ENCODE data around the gene MEIKIN.

The MEIKIN gene

DNA sequence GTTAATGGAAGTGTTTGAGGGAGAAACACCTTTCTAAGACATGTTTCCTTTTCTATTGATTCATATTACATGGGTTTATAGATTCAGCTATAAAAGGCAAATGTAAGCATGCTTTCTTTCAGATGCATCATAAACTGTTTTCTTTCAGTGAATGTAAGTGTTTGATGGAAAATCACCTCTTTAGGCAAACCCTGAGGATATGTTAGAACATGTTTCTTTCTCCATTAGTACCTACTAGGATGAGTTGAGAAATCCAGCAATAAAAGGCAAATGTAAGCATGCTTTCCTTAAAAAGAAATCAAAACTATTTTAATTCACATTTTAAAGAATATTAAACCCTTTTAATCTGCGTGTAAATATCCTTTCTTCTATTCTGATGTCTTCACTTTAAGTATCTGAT is 180.2 kb downstream of the MEIKIN start:
- TF ChIP-seq, protein P1, sequence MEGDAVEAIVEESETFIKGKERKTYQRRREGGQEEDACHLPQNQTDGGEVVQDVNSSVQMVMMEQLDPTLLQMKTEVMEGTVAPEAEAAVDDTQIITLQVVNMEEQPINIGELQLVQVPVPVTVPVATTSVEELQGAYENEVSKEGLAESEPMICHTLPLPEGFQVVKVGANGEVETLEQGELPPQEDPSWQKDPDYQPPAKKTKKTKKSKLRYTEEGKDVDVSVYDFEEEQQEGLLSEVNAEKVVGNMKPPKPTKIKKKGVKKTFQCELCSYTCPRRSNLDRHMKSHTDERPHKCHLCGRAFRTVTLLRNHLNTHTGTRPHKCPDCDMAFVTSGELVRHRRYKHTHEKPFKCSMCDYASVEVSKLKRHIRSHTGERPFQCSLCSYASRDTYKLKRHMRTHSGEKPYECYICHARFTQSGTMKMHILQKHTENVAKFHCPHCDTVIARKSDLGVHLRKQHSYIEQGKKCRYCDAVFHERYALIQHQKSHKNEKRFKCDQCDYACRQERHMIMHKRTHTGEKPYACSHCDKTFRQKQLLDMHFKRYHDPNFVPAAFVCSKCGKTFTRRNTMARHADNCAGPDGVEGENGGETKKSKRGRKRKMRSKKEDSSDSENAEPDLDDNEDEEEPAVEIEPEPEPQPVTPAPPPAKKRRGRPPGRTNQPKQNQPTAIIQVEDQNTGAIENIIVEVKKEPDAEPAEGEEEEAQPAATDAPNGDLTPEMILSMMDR (IDR thresholded peaks at IDR 0.05; ENCODE audit: low read depth, low read length) = no peak
- in situ Hi-C loops (cut with HindIII; ENCODE audit: low sequenced_read_pairs) = no loop called here
- DNase-seq (ENCODE audit: low read depth, low spot score) = no peak
- H3K4me3 ChIP-seq (ENCODE audit: low read depth, low read length) = no peak overlapping the region

DNA sequence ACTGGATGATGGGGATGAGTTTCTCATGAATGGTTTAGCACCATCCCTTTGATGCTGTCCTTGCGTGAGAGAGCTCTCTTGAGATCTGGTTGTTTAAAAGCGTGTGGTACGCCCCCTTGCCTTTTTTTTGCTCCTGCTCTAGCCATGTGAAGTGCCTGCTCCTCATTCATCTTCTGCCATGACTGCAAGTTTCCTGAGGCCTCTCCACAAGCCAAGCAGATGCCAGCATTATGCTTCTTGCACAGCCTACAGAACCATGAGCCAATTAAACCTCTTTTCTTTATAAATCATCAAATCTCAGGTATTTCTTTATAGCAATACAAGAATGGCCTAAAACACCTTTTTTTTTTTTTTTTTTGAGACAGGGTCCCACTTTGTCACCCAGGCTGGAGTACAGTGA is 181.5 kb downstream of the MEIKIN start:
- in situ Hi-C loops (cut with HindIII; ENCODE audit: low sequenced_read_pairs) = no loop called here
- TF ChIP-seq, protein P1 (IDR thresholded peaks at IDR 0.05; ENCODE audit: low read depth, low read length) = no peak
- DNase-seq (ENCODE audit: low read depth, low spot score) = no peak
- no peak overlapping the region for H3K4me3 ChIP-seq (ENCODE audit: low read depth, low read length)

DNA sequence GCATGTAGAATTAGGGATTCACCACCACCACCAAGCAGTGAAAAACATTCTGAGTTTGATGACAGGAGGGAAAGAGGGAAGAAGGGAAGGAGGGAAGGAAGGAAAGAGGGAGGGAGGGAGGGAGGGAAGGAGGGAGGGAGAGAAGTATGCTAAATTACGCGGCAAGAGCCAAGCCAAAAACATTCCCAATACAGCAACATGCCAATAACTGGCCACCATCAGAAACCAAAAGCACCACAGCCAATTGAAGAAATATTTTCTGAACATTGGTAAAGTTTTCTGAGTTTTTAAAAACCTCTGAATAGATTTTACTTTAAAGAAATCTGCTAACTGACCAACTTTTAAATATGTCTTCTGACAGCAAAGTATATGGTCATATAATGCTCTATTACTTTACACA is 184.7 kb downstream of the MEIKIN start:
- in situ Hi-C loops (cut with HindIII; ENCODE audit: low sequenced_read_pairs) = no loop called here
- TF ChIP-seq, protein P1 (IDR thresholded peaks at IDR 0.05; ENCODE audit: low read depth, low read length) = no peak
- no peak overlapping the region for H3K4me3 ChIP-seq (ENCODE audit: low read depth, low read length)
- DNase-seq (ENCODE audit: low read depth, low spot score) = no peak

DNA sequence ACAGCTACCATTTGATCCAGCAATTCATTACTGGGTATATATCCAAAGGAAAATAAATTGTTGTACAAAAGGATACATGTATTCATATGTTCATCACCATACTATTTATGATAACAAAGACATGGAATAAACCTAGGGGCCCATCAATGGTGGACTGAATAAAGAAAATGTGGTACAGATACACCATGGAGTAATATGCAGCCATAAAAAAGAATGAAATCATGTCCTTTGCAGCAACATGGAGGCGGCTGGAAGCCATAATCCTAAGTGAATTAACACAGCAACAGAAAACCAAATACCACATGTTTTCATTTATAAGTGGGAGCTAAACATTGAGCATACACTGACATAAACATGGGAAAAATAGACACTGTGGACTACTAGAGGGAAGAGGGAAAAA is 185.8 kb downstream of the MEIKIN start:
- no peak for DNase-seq (ENCODE audit: low read depth, low spot score)
- no peak overlapping the region for H3K4me3 ChIP-seq (ENCODE audit: low read depth, low read length)
- in situ Hi-C loops (cut with HindIII; ENCODE audit: low sequenced_read_pairs) = no loop called here
- TF ChIP-seq, protein P1 (IDR thresholded peaks at IDR 0.05; ENCODE audit: low read depth, low read length) = no peak

DNA sequence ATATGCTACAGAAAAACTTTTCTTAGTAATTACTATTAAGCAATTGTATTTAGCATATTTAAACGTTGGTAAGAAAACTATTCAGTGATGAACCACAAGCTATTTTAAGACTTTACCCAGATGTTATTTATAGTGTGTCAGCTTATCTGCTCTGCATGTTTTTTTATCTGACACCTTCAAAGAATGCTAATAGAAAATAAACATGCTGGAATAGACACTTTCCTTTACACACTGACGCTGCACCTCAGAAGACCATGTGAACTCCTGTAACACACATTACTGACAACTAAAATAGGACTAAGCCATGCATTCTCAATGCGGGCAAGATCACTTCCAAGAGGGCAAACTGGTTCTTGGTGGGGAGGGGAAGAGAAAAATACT is 187.0 kb downstream of the MEIKIN start:
- DNase-seq (ENCODE audit: low read depth, low spot score) = peak; percentile 19
- TF ChIP-seq, protein P1 (IDR thresholded peaks at IDR 0.05; ENCODE audit: low read depth, low read length) = no peak
- no peak overlapping the region for H3K4me3 ChIP-seq (ENCODE audit: low read depth, low read length)
- in situ Hi-C loops (cut with HindIII; ENCODE audit: low sequenced_read_pairs) = no loop called here

DNA sequence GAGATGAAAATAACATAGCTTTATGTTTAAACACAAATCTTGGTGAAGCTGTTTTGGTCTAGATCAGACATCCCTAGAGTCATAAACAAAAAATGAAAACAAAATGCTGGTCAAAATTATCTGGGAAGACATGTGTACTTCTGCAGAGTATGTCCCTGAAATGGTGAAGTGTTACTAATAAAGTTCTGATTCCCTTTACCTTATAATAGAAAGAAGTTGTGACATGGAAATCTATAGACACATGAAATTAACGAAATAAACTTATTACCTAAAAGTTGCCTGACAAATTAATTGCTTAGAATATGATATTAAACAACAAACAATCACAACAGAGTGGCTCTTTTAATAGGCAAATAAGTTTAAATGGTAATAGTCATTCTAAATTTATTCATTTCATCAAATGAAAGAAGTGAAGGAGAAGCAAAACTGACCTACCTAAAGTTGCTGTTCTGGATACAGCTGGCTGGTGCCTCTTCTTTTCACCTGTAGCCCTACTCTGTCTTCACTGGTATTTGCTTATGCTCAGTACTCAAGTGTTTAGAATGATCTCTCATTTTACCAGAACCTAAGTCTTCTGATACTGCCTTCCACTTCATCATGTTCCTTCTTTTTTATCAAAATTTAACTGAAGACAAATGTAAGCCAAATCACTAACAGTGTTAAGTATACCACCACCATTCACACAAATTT is 187.5 kb downstream of the MEIKIN start:
- H3K4me3 ChIP-seq (ENCODE audit: low read depth, low read length) = no peak overlapping the region
- DNase-seq (ENCODE audit: low read depth, low spot score) = no peak
- in situ Hi-C loops (cut with HindIII; ENCODE audit: low sequenced_read_pairs) = no loop called here
- TF ChIP-seq, protein P1 (IDR thresholded peaks at IDR 0.05; ENCODE audit: low read depth, low read length) = no peak
